C4-2B (cell line): ENCODE data around the gene CSNK1A1L.

Experiments
- ZFX ChIP-seq: fragments of 450-650 bp; IDR thresholded peaks from 2 replicates; pipeline ENCODE4 v1.6.1; 2017
- TF ChIP-seq, protein P1 (sequence below): fragments of 450-650 bp; conservative IDR thresholded peaks from 2 replicates; pipeline ENCODE4 v1.5.1; 2017; ENCODE audit warnings: mild to moderate bottlenecking

DNA sequence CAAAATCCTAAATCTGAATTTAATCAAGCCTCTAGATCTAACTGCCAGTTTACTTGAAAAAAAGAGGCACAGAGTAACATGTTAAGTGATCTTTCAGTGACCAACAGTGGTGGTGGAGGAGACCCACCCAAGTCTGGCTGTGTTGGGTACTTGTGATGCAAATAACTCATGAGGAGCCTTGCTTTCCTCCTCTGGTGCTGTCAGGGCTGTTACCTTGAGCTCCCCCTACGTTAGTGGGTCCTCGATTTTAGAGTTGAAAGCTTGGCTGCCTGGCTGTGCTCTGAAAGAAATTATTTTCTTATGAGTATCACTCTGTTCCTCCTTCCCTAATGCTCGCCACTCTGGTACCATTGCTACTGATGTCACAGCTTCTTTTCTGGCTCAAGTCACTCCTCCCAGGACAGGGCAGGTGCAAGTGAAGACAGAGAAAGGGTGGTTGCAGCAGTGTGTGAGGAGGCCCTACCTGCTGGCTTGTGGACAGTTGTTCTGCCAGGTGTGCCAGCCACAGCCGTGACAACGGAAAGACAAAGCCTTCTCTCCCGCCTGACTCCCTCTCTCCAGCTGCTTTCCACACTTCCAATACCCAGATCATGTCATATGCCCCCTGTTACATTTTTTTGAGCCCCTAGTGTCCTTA, 39.5 kb downstream of the CSNK1A1L start:
- TF ChIP-seq, protein P1, sequence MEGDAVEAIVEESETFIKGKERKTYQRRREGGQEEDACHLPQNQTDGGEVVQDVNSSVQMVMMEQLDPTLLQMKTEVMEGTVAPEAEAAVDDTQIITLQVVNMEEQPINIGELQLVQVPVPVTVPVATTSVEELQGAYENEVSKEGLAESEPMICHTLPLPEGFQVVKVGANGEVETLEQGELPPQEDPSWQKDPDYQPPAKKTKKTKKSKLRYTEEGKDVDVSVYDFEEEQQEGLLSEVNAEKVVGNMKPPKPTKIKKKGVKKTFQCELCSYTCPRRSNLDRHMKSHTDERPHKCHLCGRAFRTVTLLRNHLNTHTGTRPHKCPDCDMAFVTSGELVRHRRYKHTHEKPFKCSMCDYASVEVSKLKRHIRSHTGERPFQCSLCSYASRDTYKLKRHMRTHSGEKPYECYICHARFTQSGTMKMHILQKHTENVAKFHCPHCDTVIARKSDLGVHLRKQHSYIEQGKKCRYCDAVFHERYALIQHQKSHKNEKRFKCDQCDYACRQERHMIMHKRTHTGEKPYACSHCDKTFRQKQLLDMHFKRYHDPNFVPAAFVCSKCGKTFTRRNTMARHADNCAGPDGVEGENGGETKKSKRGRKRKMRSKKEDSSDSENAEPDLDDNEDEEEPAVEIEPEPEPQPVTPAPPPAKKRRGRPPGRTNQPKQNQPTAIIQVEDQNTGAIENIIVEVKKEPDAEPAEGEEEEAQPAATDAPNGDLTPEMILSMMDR: no peak
- TF ChIP-seq ZFX: no peak
